ENCODE data around the gene CABLES2.
A peak's percentile ranks its signal among the peaks of the same experiment; 100 is the strongest.

Gene CABLES2, protein sequence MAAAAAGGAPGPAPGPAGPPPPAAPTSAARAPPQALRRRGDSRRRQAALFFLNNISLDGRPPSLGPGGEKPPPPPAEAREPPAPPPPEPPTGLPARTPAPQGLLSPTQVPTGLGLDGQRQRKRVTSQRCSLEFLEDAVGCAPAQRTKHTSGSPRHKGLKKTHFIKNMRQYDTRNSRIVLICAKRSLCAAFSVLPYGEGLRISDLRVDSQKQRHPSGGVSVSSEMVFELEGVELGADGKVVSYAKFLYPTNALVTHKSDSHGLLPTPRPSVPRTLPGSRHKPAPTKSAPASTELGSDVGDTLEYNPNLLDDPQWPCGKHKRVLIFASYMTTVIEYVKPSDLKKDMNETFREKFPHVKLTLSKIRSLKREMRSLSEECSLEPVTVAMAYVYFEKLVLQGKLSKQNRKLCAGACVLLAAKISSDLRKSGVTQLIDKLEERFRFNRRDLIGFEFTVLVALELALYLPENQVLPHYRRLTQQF

GRCh38 chr20:62407221-62407992 lies at the start of gene CABLES2:
Gene CABLES2 (minus strand): TSS chr20:62407285. CDS start chr20:62407276, 9 bp downstream.
- DNase-seq (ENCODE audit: low spot score) (peak; percentile 100), FAIRE-seq (peak; percentile 95)

GRCh38 chr20:62455929-62456328 lies 48.8 kb upstream of the CABLES2 start:
- no peak for FAIRE-seq
- no peak for DNase-seq (ENCODE audit: low spot score)

GRCh38 chr20:62454904-62455636 lies 48.0 kb upstream of the CABLES2 start:
- FAIRE-seq (no peak), DNase-seq (ENCODE audit: low spot score) (no peak)

- FAIRE-seq (no peak), DNase-seq (ENCODE audit: low spot score) (no peak)
Measured at GRCh38 chr20:62453186-62453808, 46.2 kb upstream of the CABLES2 start.

DNA sequence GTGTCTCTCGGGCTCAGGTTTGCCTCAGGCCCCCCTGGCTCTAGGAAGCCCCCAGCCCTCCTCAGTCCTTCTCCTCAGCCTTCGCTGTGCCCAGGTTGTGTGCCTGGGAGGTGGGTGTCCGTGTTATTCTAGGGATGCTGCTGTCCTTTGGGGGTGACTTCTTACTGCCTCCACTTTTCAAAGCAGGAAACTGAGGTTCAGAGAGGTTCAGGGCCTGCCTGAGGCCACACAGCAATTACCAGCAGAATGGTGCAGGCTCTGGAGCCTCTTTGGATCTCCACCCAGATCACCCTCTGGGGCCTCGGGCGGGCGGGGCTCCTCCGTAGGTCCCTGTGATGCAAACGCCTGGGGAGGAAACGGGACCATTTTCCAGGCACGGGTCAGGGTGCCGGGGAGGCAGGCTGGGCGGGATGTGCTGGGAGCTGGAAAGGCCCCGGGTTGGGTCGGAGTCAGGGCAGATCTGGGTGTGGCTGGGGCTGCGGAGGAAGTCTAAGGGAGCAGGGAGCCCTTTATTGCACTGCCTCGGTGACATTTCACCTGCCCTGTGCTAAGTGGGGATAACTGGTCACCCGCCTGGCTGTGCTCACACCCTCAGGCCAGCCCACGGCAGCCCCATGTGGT lies 45.5 kb upstream of the CABLES2 start:
- peak; percentile 48 for FAIRE-seq
- DNase-seq (ENCODE audit: low spot score), result no peak

- DNase-seq (ENCODE audit: low spot score), result no peak
- no peak for FAIRE-seq
Measured at GRCh38 chr20:62451970-62452369, 44.9 kb upstream of the CABLES2 start.

- DNase-seq (ENCODE audit: low spot score) (no peak), FAIRE-seq (peak; percentile 37)
Measured at GRCh38 chr20:62451156-62451767, 44.2 kb upstream of the CABLES2 start.

GRCh38 chr20:62449951-62450691 lies 43.0 kb upstream of the CABLES2 start:
- DNase-seq (ENCODE audit: low spot score), result peak; percentile 65

GRCh38 chr20:62448788-62449187 lies 41.7 kb upstream of the CABLES2 start:
- DNase-seq (ENCODE audit: low spot score) (no peak), FAIRE-seq (no peak)

More at GRCh38 chr20:62449951-62450691, 43.0 kb upstream of the CABLES2 start:
- peak; percentile 72 for FAIRE-seq

DNA sequence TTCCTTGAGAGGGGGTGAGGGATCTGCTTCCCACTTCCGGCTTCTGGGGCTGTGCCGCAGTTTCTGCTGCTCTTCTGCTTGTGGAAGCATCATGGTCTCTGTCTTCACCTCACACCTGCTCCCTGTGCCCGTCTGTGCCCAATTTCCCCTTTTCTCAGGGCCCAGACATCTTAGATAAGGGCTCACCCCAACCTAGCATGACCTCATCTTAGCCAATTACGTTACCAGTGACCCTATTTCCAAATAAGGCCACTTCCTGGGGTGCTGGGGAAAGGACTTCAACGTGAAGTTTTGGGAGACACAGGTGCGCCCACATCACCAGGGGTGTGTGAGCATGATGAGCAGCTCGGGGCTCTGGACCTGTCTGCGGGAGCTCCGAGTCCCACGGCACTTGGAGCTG lies 41.0 kb upstream of the CABLES2 start:
- FAIRE-seq, result peak; percentile 46
- no peak for DNase-seq (ENCODE audit: low spot score)

- no peak for DNase-seq (ENCODE audit: low spot score)
- FAIRE-seq, result no peak
Measured at GRCh38 chr20:62446888-62447869, 40.1 kb upstream of the CABLES2 start.

- DNase-seq (ENCODE audit: low spot score), result no peak
- peak; percentile 52 for FAIRE-seq
Measured at GRCh38 chr20:62446481-62446880, 39.4 kb upstream of the CABLES2 start.

GRCh38 chr20:62445553-62446340 lies 38.7 kb upstream of the CABLES2 start:
- DNase-seq (ENCODE audit: low spot score) (no peak), FAIRE-seq (peak; percentile 61)

DNA sequence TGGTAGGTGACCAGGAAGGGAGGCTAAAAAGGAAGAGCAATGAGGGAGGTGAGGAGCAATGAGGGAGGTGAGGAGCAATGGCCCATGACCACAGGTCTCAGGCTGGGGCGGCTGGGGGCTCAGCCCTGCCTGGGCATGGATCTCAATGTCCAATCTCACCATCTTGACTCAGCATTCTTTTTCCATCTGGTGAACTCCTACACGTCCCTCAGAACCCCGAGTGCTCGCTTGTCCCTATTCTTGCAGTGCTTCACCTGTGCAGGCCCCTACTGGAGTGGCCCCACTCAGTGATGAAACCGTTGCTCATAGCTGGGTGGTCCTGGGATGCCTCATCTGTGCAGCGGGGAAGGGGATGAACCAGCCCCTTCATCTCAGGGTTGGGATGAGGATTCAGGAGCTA lies 37.2 kb upstream of the CABLES2 start:
- FAIRE-seq, result no peak
- no peak for DNase-seq (ENCODE audit: low spot score)

DNA sequence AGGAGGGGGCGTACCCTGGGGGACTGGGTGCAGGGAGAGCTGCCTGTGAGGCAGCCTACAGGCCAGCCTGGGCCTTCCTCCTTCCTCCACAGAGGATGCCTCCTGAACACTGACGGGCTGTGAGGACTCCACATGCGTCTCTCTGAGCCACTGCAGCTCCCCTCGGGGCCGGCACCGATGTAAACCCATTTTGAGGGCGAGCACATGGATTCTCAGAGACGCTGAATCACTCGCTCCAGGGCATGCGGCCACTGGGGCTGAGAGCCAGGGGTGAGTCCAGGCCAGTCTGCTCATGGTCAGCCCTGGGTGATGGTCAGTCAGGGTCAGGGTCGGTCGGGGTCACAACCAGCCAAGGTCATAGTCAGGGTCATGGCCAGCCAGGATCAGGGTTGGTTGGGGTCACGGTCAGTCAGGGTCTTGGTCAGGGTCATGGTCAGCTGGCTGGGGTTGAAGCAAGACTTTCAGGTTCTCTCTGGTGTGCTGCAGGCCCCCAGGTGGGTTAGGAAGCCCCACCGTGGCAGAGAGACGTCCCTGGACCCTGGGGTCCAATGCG lies 35.0 kb upstream of the CABLES2 start:
- FAIRE-seq (no peak), DNase-seq (ENCODE audit: low spot score) (no peak)

GRCh38 chr20:62439218-62439617 lies 32.1 kb upstream of the CABLES2 start:
- FAIRE-seq (no peak), DNase-seq (ENCODE audit: low spot score) (no peak)

GRCh38 chr20:62437927-62438326 lies 30.8 kb upstream of the CABLES2 start:
- no peak for DNase-seq (ENCODE audit: low spot score)
- FAIRE-seq, result peak; percentile 53
